Measurements from ENCODE around the gene WNT3A. TPM values are rescaled to one million over a fixed set of nuclear protein-coding genes. Genes with fewer than 3 reads are reported as not detected.

The WNT3A gene
- total RNA-seq, 2 donors from 2014 or later = not detected

DNA sequence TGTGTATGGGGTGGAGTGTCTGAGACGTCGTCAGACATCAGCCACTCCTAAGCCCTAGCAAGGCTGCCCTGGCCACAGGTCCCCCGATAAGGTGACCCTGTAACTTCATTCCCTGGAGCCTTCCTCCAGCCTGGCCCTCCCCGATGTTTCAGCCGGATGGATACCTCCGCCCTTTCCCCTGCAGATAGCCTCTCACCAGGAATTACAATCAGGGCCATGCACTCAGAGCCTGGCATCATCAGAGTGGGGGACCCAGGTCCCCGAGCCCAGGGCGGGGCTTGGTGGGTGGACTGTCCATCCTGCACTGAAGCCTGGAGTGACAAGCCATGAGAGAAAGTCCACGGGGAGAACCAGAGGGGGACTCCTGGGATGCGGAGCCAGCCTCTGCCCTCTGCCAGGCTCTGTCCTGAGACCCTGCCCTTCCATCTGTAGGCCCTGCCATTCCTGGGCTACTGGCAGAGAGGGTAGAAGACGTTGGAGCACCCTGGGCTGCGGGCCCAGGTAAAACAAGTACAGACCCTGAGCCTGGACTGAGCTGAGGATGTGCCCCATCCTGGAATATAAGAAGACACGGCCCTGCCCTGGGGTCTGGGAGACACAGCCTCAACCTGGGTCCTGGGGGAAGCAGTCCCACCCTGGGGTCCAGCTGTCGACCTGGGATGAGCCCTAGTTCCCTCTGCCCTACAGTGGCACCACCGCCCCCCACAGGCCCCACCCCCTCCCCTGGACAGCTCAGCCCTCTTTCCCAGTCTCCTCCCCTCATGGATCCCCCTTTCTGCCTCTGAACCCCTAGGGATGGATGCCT lies 58.9 kb downstream of the WNT3A start:
- no peaks in the 10 kb centered on the region for H3K9me3 ChIP-seq
- H3K36me3 ChIP-seq = no peaks in the 10 kb centered on the region
- TF ChIP-seq, protein P1, sequence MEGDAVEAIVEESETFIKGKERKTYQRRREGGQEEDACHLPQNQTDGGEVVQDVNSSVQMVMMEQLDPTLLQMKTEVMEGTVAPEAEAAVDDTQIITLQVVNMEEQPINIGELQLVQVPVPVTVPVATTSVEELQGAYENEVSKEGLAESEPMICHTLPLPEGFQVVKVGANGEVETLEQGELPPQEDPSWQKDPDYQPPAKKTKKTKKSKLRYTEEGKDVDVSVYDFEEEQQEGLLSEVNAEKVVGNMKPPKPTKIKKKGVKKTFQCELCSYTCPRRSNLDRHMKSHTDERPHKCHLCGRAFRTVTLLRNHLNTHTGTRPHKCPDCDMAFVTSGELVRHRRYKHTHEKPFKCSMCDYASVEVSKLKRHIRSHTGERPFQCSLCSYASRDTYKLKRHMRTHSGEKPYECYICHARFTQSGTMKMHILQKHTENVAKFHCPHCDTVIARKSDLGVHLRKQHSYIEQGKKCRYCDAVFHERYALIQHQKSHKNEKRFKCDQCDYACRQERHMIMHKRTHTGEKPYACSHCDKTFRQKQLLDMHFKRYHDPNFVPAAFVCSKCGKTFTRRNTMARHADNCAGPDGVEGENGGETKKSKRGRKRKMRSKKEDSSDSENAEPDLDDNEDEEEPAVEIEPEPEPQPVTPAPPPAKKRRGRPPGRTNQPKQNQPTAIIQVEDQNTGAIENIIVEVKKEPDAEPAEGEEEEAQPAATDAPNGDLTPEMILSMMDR (IDR thresholded peaks at IDR 0.05) = no peak
- H3K4me3 ChIP-seq = no peak overlapping the region
- no peak overlapping the region for H3K27ac ChIP-seq
- no peak for DNase-seq (ENCODE audit: low spot score)
- H3K4me1 ChIP-seq (ENCODE audit: control insufficient read depth in 1 of 2, low read depth in 2 of 2) = no peaks in the 10 kb centered on the region
- no peak for ATAC-seq (ENCODE audit: insufficient number of reproducible peaks, low FRiP score, low read depth)
- peaks cover 11% of the 10 kb centered on the region for H3K27me3 ChIP-seq (replicated peaks; ENCODE audit: insufficient read depth)

DNA sequence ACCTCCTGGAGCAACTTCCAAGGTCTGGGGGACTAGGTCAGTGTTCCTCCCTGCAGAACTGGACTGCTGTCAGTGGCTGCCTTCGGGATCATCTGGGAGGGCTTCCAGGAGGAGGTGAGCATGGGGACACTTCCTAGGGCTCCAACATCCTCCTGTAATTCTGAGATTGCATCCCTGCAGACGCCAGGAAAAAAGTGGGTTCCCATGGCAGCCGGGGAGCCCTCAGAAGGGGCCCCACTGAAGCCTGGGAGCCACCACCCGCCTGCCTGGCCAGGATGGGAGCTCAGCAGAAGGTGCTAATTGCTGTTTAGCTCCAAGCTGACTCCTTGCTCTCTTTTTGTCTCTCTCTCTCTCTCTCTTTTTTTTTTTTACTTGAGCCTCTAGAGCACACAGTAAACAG lies 59.6 kb downstream of the WNT3A start:
- no peaks in the 10 kb centered on the region for H3K36me3 ChIP-seq
- no peaks in the 10 kb centered on the region for H3K4me1 ChIP-seq (ENCODE audit: control insufficient read depth in 1 of 2, low read depth in 2 of 2)
- no peak overlapping the region for H3K4me3 ChIP-seq
- H3K27me3 ChIP-seq (replicated peaks; ENCODE audit: insufficient read depth) = peaks cover 9% of the 10 kb centered on the region
- no peaks in the 10 kb centered on the region for H3K9me3 ChIP-seq
- DNase-seq (ENCODE audit: low spot score) = no peak
- TF ChIP-seq, protein P1 (IDR thresholded peaks at IDR 0.05) = no peak
- no peak for ATAC-seq (ENCODE audit: insufficient number of reproducible peaks, low FRiP score, low read depth)
- H3K27ac ChIP-seq = no peak overlapping the region

DNA sequence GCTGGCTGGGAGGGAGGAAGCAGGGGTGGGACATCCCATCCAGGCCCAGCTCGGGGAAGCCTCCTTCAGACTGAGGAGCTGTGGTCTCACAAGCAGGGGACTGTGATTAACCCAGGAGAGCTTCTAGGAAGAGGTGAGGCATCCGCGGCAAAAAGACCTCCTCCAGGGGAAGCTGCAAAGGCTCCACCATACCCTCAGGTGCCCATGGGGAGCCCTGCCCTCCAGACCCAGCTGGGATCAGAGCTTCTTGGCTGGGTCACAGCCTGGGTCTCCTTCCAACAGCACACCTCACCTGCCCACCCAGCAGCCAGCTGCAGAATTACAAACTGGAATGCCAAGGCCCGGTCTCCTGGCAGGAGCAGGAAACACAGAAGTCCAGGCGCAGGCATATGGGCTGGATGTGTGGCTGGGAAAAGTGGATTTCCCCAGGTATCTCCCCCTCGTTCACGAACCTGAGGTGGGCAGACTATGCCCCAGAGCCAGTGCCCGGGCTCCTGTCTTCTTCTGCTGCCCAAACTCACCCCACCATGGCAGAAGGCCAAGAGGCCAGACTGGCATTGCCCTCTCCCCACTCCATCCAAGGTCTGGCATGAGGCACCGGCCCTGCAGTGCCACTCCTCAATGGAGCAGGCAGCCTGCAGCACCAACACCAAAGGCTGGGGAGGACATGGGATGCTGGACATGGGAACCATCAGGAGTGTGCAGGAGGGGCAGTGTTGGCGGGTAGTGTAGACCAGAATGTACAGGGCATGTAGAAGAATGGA lies 60.3 kb downstream of the WNT3A start:
- Histone ChIP-seq H3K36me3 (no peaks in the 10 kb centered on the region), H3K27ac (no peak overlapping the region), H3K4me1 (ENCODE audit: control insufficient read depth in 1 of 2, low read depth in 2 of 2) (no peaks in the 10 kb centered on the region), H3K9me3 (no peaks in the 10 kb centered on the region), H3K4me3 (no peak overlapping the region), H3K27me3 (replicated peaks; ENCODE audit: insufficient read depth) (peaks cover 9% of the 10 kb centered on the region)
- ATAC-seq (ENCODE audit: insufficient number of reproducible peaks, low FRiP score, low read depth) (no peak), DNase-seq (ENCODE audit: low spot score) (no peak)
- TF ChIP-seq, protein P1 (IDR thresholded peaks at IDR 0.05) = no peak

DNA sequence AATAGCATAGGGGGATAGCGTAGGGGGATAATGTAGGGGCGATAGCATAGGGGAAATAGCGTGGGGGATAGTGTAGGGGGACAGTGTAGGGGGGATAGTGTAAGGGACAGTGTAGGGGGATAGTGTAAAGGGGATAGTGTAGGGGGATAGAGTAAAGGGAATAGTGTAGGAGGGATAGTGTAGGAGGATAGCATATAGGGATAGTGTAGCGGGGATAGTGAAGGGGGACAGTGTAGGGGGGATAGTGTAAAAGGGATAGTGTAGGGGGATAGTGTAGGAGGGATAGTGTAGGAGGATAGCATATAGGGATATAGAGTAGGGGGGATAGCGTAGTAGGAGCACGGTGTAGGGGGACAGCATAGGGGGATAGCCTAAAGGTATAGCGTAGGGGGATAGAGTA lies 61.6 kb downstream of the WNT3A start:
- ATAC-seq (ENCODE audit: insufficient number of reproducible peaks, low FRiP score, low read depth) (no peak), DNase-seq (ENCODE audit: low spot score) (no peak)
- Histone ChIP-seq H3K4me1 (ENCODE audit: control insufficient read depth in 1 of 2, low read depth in 2 of 2) (no peaks in the 10 kb centered on the region), H3K27ac (no peak overlapping the region), H3K4me3 (no peak overlapping the region), H3K36me3 (no peaks in the 10 kb centered on the region), H3K27me3 (replicated peaks; ENCODE audit: insufficient read depth) (no peaks in the 10 kb centered on the region), H3K9me3 (no peaks in the 10 kb centered on the region)
- TF ChIP-seq, protein P1 (IDR thresholded peaks at IDR 0.05) = no peak

DNA sequence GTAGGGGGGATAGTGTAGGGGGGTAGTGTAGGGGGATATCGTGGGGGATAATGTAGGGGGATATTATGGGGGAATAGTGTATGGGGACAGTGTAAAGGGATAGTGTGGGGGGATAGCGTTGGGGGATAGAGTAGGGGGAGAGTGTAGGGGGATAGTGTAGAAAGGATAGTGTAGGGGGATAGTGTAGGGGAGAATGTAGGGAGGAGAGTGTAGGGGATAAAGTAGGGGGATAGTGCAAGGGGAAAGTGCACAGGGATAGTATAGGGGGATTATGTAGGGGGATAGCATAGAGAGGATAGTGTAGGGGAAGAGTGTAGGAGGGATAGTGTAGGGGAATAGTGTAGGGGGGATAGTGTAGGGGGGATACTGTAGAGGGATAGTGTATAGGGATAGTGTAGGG lies 63.4 kb downstream of the WNT3A start:
- H3K4me1 ChIP-seq (ENCODE audit: control insufficient read depth in 1 of 2, low read depth in 2 of 2) = no peaks in the 10 kb centered on the region
- H3K27ac ChIP-seq = no peak overlapping the region
- no peaks in the 10 kb centered on the region for H3K27me3 ChIP-seq (replicated peaks; ENCODE audit: insufficient read depth)
- H3K36me3 ChIP-seq = no peaks in the 10 kb centered on the region
- no peak overlapping the region for H3K4me3 ChIP-seq
- no peaks in the 10 kb centered on the region for H3K9me3 ChIP-seq
- no peak for ATAC-seq (ENCODE audit: insufficient number of reproducible peaks, low FRiP score, low read depth)
- no peak for DNase-seq (ENCODE audit: low spot score)
- TF ChIP-seq, protein P1 (IDR thresholded peaks at IDR 0.05) = no peak
